HepG2 (cell line): ENCODE data around the gene GNB3. TPM values are rescaled to one million over a fixed set of nuclear protein-coding genes. Genes with fewer than 3 reads are reported as not detected.

Experiments
- DMAP1 ChIP-seq: IDR thresholded peaks from 2 replicates; pipeline ENCODE4 v1.6.1; 2016
- HDAC1 ChIP-seq: sonication (generic); formaldehyde crosslinking; IDR thresholded peaks from 2 replicates; pipeline ENCODE4 v1.5.1; 2020; ENCODE audit warnings: mild to moderate bottlenecking, missing genetic modification reagents
- KAT7 ChIP-seq: IDR thresholded peaks from 2 replicates; pipeline ENCODE4 v1.6.1; 2018; ENCODE audit warnings: borderline replicate concordance, missing compliant biosample characterization
- KLF15 ChIP-seq: sonication (generic); formaldehyde crosslinking; IDR thresholded peaks from 2 replicates; pipeline ENCODE4 v1.8.1; 2023; ENCODE audit warnings: borderline replicate concordance, mild to moderate bottlenecking, inconsistent platforms, missing genetic modification reagents, mixed read lengths
- RARA ChIP-seq: IDR thresholded peaks from 2 replicates; pipeline ENCODE4 v1.6.1; 2016; ENCODE audit warnings: missing genetic modification reagents, missing compliant biosample characterization
- RORA ChIP-seq: sonication (generic); formaldehyde crosslinking; IDR thresholded peaks from 2 replicates; pipeline ENCODE4 v1.5.0; 2020; ENCODE audit warnings: mild to moderate bottlenecking, missing genetic modification reagents, moderate library complexity
- SNAPC5 ChIP-seq: sonication (generic); formaldehyde crosslinking; IDR thresholded peaks from 2 replicates; pipeline ENCODE4 v1.8.1; 2023; ENCODE audit warnings: mild to moderate bottlenecking, missing genetic modification reagents, borderline replicate concordance
- STAT6 ChIP-seq: sonication (generic); formaldehyde crosslinking; IDR thresholded peaks from 2 replicates; pipeline ENCODE4 v1.4.0; 2020; ENCODE audit warnings: missing genetic modification reagents, mild to moderate bottlenecking, borderline replicate concordance
- ZNF207 ChIP-seq: fragments of 450-650 bp; IDR thresholded peaks from 2 replicates; pipeline ENCODE4 v1.6.1; 2016; ENCODE audit warnings: antibody characterized with exemption, borderline replicate concordance
- ZNF282 ChIP-seq: fragments of 450-650 bp; IDR thresholded peaks from 2 replicates; pipeline ENCODE4 v1.6.1; 2018; ENCODE audit not compliant: partially characterized antibody
- ZNF30 ChIP-seq: sonication (generic); formaldehyde crosslinking; IDR thresholded peaks from 2 replicates; pipeline ENCODE4 v1.5.0; 2020; ENCODE audit warnings: mild to moderate bottlenecking, missing genetic modification reagents
- ZNF318 ChIP-seq: sonication (generic); formaldehyde crosslinking; IDR thresholded peaks from 2 replicates; pipeline ENCODE4 v1.4.0; 2020; ENCODE audit warnings: mild to moderate bottlenecking, missing genetic modification reagents
- ZNF343 ChIP-seq: sonication (generic); formaldehyde crosslinking; IDR thresholded peaks from 2 replicates; pipeline ENCODE4 v1.4.0; 2020; ENCODE audit warnings: mild to moderate bottlenecking, missing genetic modification reagents
- ZNF354B ChIP-seq: sonication (generic); formaldehyde crosslinking; IDR thresholded peaks from 2 replicates; pipeline ENCODE4 v1.8.0; 2022; ENCODE audit warnings: mild to moderate bottlenecking, missing genetic modification reagents
- ZNF784 ChIP-seq: sonication (generic); formaldehyde crosslinking; IDR thresholded peaks from 2 replicates; pipeline ENCODE4 v1.5.1; 2020; ENCODE audit warnings: missing genetic modification reagents, mild to moderate bottlenecking, borderline replicate concordance
- polyA plus RNA-seq, 8 experiments: library from polyadenylated mRNA; depleted of rRNA in 3 of 8; stranded (reverse) in 7 of 8; unstranded in 1 of 8; fragments of >200 nt; fragmentation: Illumina TruSeq in 4 of 8; extraction: Trizol in 4 of 8; gene quantifications; 2 replicates each; pipeline versions ENCODE4 v1.2.1 to v1.2.3, GENCODE V29; 2011 to 2016; ENCODE audit warnings: low read depth in 4 of 8, missing spikeins in 1 of 8, mixed read lengths in 1 of 8; ENCODE audit not compliant: insufficient read depth in 1 of 8
- total RNA-seq, 5 experiments: library from RNA; depleted of rRNA; stranded (reverse); fragments of >200 nt; fragmentation: Illumina TruSeq; extraction: Trizol; gene quantifications; 2 replicates each; pipeline ENCODE4 v1.2.3, GENCODE V29; 2016; ENCODE audit warnings: low read depth in 1 of 5

The GNB3 gene
- total and polyA plus RNA-seq, 2 of the 13 experiments (the other 11 are each of a cell fraction or from before 2014, with no cell fraction given) = 1.3 to 3.6 TPM

- TF ChIP-seq HDAC1 (CRISPR knock-in tag) = peak; percentile 25; the same call in 1 of the 2 replicates
- TF ChIP-seq ZNF318 (CRISPR knock-in tag) = no peak
- no peak for TF ChIP-seq KAT7 (CRISPR knock-in tag)
- no peak for TF ChIP-seq KLF15 (CRISPR knock-in tag)
- no peak for TF ChIP-seq ZNF354B (CRISPR knock-in tag)
- TF ChIP-seq ZNF343 = 0 out of 2 replicates have a peak, but pooled peaks have one; percentile 49
- TF ChIP-seq DMAP1 (CRISPR knock-in tag) = no peak
- no peak for TF ChIP-seq ZNF784
- no peak for TF ChIP-seq ZNF30 (CRISPR knock-in tag)
- no peak for TF ChIP-seq ZNF207
- TF ChIP-seq RORA (CRISPR knock-in tag) = no peak
- TF ChIP-seq SNAPC5 (CRISPR knock-in tag) = no peak
- TF ChIP-seq STAT6 = no peak
- no peak for TF ChIP-seq ZNF282
- TF ChIP-seq RARA (CRISPR knock-in tag) = no peak
Observed at GRCh38 chr12:6829536-6830220, 11.0 kb upstream of the GNB3 start (continued).
